HL-60 (cell line): ENCODE measurements around the gene ICAM1.

ENCODE experiments used
- GABPA ChIP-seq: IDR thresholded peaks from 2 replicates; pipeline ENCODE4 v1.6.1; 2012; ENCODE audit warnings: low read depth
- POLR2AphosphoS5 ChIP-seq: IDR thresholded peaks from 2 replicates; pipeline ENCODE4 v1.6.1; 2012; ENCODE audit warnings: low read depth
- TF ChIP-seq, protein P1 (sequence below): IDR thresholded peaks from one replicate; pipeline ENCODE4 v1.5.1; 2011; ENCODE audit warnings: low read length, control low read depth, inconsistent platforms; ENCODE audit not compliant: insufficient read depth
- TF ChIP-seq, protein P2 (sequence below): IDR thresholded peaks from 2 replicates; pipeline ENCODE4 v1.6.1; 2012; ENCODE audit warnings: low read depth; ENCODE audit not compliant: insufficient replicate concordance

DNA sequence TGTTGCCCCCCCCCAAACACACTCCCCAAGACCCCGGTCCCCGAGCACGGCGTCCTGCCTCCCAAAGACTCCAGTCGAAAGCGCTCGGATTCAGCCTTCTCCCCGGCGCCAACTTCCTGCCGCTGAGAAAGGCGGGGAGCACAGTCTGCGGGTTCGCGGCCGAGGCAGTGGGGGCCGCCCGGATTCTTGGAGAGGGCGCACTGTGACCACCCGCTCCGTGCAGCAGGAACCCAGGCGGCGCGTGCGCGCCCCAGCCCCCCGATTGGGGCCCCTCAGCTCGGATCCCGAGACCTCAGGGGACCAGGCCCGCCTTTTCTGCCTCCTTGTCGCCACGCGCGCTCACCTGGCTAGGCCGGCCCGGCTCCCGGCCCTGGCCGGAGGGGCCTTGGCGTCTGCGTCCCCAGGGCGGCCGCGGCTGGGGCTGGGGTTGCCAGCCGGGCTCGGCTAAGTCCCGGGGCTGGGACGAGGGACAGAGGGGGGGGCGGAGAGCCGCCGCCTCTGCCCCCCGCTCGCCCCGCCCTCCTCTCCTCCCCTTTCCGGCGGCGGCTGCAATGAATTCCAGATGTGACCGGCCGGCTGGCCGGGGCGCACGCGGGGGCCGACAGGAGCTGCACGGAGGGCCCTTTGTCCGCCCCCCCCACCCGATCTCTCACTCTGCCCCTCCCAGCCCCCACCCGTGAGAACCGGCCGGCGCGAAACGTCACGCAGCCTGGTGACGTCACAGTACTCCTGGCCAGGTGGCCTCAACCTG, 39.9 kb upstream of the ICAM1 start, which contains the start of gene S1PR2:
- TF ChIP-seq, protein P1, sequence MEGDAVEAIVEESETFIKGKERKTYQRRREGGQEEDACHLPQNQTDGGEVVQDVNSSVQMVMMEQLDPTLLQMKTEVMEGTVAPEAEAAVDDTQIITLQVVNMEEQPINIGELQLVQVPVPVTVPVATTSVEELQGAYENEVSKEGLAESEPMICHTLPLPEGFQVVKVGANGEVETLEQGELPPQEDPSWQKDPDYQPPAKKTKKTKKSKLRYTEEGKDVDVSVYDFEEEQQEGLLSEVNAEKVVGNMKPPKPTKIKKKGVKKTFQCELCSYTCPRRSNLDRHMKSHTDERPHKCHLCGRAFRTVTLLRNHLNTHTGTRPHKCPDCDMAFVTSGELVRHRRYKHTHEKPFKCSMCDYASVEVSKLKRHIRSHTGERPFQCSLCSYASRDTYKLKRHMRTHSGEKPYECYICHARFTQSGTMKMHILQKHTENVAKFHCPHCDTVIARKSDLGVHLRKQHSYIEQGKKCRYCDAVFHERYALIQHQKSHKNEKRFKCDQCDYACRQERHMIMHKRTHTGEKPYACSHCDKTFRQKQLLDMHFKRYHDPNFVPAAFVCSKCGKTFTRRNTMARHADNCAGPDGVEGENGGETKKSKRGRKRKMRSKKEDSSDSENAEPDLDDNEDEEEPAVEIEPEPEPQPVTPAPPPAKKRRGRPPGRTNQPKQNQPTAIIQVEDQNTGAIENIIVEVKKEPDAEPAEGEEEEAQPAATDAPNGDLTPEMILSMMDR: no peak
- TF ChIP-seq, protein P2, sequence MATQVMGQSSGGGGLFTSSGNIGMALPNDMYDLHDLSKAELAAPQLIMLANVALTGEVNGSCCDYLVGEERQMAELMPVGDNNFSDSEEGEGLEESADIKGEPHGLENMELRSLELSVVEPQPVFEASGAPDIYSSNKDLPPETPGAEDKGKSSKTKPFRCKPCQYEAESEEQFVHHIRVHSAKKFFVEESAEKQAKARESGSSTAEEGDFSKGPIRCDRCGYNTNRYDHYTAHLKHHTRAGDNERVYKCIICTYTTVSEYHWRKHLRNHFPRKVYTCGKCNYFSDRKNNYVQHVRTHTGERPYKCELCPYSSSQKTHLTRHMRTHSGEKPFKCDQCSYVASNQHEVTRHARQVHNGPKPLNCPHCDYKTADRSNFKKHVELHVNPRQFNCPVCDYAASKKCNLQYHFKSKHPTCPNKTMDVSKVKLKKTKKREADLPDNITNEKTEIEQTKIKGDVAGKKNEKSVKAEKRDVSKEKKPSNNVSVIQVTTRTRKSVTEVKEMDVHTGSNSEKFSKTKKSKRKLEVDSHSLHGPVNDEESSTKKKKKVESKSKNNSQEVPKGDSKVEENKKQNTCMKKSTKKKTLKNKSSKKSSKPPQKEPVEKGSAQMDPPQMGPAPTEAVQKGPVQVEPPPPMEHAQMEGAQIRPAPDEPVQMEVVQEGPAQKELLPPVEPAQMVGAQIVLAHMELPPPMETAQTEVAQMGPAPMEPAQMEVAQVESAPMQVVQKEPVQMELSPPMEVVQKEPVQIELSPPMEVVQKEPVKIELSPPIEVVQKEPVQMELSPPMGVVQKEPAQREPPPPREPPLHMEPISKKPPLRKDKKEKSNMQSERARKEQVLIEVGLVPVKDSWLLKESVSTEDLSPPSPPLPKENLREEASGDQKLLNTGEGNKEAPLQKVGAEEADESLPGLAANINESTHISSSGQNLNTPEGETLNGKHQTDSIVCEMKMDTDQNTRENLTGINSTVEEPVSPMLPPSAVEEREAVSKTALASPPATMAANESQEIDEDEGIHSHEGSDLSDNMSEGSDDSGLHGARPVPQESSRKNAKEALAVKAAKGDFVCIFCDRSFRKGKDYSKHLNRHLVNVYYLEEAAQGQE: no peak
- TF ChIP-seq POLR2AphosphoS5 (no peak), GABPA (no peak)
